ENCODE results near the gene TP63. TPM values are rescaled to one million over a fixed set of nuclear protein-coding genes. Genes with fewer than 3 reads are reported as not detected.
A peak's percentile ranks its signal among the peaks of the same experiment; 100 is the strongest.

Gene TP63
- polyA plus RNA-seq, 3 donors: 1.5 to 2.0 (median 2.0) TPM

DNA sequence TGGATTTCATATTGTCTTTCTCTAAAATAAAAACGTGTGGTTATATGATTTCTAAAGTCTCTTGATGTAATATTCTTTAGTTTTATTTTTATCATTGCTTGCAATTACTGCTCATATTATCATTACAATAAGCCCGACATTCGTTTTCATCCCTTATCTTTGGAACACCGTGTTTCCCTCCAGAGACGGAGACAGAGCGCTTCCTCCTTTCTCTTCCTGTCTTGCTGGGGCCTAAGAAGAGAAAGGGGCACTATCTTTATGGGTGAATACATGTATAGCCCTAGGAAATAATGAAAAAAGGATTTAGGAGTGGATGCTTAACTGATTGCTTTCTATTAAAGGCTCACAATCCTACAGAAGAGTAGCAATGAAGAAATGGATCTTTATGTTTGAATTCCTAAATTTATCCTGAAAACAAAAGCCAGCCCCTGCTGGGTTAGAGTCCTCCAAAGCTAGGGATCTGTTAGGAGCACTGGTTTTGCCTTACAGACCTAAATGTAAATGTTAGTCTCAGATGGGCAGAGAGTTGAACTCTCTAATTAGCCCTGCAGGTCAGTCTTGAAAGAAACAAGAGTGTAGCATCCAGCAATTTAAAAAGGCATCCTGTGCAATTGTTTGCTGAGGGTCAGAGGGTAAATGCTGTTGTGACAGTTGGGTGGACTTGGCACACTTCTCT, 145.1 kb downstream of the TP63 start:
- no peak for DNase-seq

DNA sequence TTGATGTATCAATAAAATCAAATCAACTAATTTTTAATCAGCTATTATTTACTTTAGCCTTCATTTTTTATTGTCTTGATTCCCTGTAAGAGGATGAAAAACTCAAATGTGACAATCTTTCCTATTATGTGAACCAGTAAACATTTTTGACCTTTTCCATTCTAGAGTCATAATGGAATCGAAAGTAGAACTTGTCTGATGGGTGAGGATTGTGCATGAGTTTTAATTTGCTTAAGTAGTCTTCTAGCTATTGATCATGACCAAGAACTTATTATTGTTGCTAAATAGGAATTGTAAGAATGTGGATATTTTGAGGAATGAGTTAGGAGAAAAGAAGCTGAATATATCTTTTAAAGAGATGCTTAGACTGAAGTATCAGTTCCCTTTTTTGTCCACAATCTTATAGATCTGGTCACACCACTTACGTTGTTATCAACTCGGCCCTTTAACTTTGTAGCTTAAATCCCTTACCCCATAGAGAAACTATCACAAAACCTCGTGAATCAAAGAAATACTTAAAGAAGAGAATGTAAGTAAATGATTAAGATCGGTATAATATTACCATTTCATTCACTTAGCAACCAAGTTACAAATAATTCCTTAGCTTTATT, 147.3 kb downstream of the TP63 start:
- DNase-seq: no peak

GRCh38 chr3:189779166-189779565, 148.0 kb downstream of the TP63 start:
- DNase-seq: no peak

DNA sequence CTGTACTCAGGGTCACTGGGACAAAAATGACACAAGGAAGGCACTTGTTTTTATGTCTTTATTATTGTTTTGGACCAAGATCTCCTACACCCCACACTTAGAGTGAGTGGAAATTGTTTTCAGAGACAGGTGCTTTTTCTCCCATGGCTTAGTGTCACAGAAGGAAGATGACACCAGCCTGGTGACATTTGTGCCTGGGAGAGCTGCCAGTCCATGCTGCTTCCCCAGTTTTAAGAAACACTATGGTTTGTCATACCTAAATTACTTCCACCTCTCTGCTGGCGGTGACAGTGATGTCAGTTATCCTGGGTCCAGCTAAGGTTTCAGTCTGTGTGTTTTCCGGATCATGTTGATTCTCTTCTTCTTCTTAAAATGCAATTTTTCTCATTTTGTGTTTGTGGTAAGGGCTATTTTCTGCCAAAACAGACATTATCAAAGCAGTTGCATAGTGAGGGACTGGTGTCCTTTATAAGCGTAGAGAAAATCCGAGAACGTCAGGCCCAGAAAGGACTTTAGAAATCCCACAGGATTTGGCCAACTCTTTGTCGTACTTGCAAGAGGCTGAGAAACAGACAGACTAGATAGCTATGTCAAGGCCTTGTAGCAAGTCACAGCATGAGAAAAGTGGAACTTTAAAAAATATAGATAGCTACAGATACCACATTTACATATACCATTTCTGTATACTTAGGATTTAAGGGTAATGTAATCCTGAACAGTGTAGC, 149.5 kb downstream of the TP63 start:
- DNase-seq: no peak

GRCh38 chr3:189781415-189781814, 150.2 kb downstream of the TP63 start:
- peak; percentile 65 for DNase-seq

GRCh38 chr3:189786479-189787064, 155.4 kb downstream of the TP63 start:
- no peak for DNase-seq

- DNase-seq: no peak
These were observed 156.0 kb downstream of the TP63 start for GRCh38 chr3:189787191-189787590.

GRCh38 chr3:189787632-189788031, 156.4 kb downstream of the TP63 start:
- no peak for DNase-seq

DNA sequence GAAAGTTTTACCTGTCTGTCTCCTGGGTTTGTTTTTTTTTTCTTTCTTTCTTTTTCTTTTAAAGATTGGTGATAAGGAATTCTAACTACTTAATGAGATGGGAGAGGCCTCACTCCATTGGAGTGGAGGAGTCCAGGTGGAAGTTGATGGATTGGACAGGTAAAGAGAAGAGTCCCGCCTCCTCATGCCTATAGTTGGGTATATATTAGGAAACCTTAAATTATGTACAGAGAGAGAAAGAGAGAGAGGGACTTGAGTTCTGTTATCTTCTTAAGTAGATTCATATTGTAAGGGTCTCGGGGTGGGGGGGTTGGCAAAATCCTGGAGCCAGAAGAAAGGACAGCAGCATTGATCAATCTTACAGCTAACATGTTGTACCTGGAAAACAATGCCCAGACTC, 158.2 kb downstream of the TP63 start:
- no peak for DNase-seq

- DNase-seq: no peak
These were observed 159.5 kb downstream of the TP63 start for GRCh38 chr3:189790658-189791057.

DNA sequence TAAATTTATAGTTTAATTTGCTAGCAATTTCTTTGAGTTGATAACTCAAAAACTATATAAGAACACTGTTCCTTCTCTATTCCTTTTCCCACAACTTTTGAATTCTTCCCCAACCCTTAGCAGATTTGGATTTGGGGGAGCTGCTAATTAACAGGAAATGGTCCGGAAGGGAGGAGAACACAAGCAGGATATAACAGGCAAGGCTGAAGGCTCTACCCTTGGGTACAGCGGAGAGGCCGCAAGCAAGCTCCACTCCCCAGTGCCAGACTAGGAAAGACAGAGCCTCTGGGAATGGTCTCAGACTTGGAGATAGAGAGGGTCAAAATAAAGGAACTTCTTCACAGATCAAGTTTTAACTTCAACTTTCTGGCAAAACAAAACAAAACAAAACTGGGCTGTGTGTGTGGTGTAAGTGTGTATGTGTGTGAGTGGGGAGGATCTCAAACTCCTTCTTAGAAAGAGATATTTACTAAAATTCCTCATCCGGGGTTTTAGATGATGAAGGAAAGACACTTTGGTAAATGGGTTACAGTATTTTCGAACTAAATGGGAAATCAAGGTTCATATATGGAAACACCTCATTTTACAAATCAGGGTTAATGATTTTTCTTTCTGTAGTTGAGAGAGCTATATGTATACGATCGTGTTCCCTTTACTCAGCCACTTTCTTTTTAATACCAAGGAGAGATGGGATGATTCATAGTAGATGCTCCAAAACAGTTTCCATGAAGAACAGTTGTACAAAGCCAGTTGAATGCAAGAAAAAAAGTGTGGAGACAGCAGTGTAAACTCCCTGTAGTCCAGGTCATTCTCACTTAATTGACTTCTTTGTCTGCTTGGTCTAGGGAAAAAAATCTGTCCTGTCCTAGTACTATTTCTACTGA, 161.1 kb downstream of the TP63 start:
- DNase-seq: no peak

DNA sequence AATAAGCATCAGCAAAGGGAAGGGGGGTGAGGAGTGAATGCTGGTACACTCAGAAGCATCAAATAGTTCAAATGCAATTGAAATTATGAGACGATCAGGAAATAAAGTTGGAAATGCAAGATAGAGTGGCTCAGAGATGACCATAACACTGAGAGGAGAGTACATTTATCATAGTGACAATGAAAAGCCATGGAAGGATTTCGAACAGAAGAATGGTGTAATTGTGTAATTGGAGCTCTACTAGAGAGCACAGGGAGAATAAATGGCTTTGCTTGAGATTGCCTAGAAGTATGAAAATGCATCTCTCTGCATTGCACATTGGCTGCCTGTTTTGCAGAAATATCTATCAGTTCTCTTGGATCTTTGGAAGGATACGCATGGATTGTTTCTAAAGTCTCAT, 163.3 kb downstream of the TP63 start:
- DNase-seq: no peak

DNA sequence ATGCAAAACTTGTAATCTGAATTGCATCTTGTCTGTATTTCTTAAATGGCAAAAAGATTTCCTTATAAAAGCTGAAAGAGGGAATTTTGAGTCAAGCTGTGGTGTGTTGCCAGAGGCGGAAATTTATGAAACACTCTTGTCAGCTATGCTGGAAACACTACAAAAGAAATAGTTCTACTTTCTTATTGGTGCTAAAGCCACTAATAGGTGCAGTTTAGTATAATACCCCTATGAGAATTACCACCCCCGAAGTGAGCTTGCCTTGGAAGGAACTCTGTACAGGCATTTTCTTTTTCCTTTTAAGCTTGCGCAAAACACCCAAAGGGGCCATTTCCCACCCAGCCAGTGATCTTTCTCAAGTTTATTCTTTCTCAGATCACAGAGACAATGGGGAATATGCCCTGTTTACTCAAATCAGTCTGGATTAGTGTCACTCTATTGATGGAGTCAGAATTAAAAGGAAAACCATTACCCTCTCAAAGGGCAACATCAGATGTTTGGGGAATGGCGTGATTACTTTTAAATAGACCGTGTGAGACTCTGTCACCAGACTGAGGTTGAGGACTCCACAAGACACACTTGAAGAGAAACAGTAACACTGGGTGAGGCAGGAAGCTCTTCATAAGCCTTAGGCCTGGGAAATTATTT, 166.0 kb downstream of the TP63 start:
- no peak for DNase-seq

DNA sequence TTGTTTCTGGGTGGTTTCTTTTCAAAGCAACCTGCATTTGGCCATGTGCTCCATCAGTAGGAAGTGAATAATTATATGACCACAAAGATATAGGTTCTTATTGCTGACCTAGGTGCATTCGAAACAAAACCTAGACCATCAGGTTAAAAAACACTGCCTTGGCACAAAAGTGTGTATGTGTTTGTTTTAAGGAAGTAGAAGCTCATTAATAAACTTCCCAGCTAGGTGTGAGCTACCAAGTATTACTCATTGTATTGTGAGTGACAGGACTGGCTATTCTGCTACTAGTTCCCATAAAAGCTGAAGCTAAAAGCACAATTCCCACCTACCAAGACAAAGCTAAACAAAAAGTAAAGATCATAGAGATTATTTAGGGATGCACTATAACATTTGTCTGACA, 168.2 kb downstream of the TP63 start:
- no peak for DNase-seq

DNA sequence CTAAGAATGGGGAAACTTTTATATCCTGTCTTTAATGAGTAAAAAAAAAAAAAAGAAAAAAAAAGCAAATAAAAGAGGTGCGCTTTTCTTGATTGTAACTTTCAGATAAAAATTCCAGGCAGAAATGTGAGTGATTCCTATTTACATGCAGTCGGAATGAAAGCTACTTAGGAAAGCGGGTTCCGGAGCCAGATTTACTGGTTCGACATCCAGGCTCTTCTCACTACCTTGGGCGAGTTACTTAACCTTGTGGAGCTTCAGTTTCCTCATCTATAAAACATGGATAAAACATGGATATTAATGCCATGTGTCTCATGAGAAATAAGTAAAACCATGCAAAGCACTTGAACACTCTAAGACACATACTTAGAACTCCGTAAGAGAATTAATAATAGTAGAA, 169.2 kb downstream of the TP63 start:
- DNase-seq: no peak

DNA sequence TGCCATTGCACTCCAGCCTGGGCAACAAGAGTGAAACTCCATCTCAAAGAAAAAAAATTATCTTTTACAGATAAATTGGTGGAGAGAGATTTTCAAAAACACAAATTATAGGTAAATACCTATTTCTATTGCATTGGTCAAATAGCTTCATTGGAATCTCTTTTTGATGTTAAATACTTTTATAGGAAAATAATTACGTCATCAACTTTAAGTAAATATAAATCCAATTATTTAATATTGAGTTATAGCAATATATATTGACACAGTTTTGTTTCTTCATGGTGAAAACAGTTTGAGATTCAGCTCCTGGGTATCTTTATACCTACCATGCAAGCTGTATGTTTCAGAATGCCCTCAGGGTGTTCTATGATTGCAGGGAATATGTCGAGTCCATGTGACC, 172.1 kb downstream of the TP63 start:
- DNase-seq: no peak

- no peak for DNase-seq
These were observed 174.3 kb downstream of the TP63 start for GRCh38 chr3:189805375-189806067.

DNA sequence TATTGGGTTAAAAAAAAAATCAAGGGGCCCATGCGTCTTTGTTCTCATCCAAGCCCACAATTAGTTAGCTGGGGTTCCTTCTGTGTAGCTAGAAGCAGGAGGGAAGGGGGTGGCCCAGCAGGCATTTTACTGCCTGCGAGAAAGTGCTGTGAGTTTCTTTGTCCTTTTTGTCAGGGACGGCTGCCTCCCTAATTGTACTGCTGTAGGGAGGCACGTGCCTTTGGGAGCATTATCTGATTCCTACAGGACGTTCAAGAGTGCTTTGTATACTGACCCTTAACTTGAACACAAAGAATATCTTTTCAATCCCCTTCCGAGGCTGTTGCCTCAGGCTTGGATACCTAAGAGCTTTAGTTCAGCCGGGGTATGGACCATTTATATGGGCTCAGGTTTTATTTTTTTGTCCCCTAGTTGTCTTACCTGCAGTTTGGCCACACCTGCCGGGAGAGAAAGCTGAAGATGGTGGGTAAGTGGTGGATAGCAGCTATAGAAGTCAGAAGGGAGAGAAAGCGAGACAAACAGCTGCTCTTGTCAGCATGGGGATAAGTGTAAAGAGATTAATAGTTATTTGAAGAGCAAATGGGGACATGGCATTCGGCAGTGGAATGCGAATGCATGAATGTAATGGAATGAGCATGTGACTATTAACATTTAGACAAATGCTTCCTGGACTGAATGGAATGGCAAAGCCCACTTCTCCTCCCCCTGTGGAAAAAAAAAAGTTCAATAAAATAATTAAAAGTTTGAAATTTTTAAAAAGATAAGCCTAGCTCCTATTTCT, 175.2 kb downstream of the TP63 start:
- peak; percentile 37 for DNase-seq

- no peak for DNase-seq
These were observed 177.2 kb downstream of the TP63 start for GRCh38 chr3:189808246-189809007.

Data from renal pelvis (tissue), 4 donors.